RKO (cell line): ENCODE measurements around the gene NSUN7.

ENCODE experiments used
- DNase-seq: peaks from one replicate; pipeline ENCODE4 v3.0.0-alpha.2; 2016; ENCODE audit warnings: low spot score

Gene NSUN7

DNA sequence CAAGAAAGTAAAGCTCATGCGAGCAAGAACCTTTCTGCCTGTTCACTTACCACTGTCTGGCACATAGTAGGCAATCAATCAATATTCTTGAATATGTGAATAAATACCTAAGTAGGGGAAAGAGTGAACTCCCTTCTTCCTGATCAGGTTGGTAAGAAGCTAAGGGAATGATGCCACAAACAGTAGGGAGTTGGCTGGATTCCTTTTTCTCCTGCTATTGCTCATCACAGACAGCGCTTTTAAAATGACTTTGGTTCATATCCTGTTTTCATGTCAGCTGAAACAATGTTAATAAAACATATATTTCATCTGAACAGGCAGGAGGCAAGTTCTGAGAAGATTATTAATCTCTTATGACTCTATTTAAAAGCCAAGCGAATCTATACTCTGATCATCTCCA is 99.2 kb downstream of the NSUN7 start:
- no peak for DNase-seq

DNA sequence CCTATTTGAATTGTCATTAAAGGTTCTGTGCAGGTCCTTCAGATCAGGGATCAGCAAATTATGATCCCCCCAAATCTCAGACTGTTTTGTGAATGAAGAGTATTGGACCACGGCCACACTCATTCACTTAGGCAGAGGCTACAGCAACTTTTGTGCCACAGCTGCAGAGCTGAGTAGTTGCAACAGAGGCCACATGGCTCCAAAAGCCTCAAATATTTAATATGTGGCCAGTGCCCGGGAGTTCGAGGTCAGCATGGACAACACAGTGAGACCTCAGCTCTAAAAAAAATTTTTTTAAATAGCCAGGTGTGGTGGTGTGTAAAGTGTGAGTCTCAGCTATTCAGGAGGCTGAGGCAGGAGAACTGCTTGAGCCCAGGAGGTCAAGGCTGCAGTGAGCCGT is 100.7 kb downstream of the NSUN7 start:
- DNase-seq, result no peak

DNA sequence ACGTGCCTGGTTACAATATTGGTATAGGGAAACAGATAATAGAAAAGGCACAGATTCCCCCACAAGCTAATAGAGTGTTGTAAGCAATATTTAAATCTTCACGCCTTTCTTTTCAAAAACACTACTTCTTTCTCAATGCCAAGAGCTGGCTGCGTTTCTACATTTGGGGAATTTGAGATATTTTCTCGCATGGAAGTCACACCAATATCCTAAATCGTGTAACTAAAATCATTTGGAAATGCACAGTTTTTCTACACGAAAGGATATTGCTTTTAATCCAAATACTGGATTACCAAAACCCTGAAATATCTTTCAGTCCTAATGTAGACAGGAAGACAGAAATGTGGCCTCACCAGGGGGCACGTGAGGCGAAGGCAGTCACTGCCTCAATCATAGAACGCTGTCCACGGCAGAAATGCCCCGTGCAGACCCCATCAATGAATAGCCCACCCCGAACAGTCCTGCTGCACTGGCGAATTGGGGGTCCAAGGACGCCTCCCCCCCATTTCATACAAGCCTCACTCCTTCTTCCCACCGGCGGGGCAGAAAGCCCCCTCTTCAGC is 106.6 kb downstream of the NSUN7 start:
- no peak for DNase-seq

DNA sequence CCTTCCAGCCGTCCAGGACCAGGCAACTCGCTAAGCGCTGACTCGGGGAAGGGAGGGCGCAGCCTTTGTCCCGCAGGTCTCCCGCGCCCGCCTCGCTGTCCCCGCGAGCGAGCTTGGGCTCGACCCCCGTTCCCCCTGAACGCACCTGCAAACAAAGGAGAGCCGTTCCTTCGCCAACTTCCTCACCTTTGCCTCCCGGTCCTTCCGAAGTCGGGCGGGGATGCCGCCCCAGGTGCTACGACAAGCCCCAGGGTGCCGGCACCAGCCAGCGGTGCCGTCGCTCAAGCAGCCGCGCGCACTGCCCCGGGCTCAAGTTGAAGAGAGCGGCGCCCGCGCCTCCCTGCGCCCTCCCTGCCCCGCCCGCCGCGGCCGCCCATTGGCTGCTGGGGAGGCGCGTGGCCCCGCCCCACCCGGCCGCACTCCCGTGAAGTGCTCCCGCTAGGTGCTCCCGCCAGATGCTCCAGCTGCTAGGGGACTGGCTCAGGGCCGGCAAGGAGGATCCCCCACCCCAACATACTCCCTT is 107.1 kb downstream of the NSUN7 start:
- no peak for DNase-seq

DNA sequence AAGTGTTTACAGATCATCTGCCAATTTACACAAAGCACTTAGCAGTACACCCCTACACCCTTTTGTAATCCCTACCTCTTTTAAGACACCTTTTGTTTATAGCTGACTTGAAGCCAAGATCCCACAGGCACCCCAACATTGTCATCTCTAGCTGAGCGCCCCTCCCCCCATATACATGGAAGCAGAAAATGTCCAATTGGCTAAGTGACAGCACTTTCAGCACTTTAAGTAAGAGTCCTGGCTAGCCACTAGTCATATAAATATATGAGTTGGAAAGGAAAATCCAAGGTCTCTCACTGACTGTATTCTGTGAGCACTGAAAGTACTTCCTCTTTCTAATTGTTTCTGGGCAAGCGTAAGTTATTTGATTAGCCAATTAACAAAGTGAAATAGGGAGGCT is 108.2 kb downstream of the NSUN7 start:
- DNase-seq, result no peak

DNA sequence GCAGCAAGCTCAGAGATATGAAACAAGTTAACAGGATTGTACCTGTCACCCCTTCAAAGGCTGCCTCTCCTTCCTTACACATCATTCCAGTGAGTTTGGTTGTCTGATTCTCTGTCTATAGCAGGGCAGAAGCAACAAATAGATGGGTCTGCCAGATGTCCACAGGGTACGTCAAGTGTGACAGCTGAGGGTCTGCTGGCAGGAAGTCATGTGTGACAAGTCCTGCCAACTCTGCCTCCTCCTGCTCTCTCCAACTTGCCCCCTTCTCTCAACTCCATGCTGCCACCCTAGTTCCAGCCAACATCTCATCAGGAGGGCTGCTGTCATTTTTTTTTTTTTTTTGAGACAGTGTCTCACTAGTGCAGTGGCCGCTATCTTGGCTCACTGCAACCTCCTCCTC is 109.2 kb downstream of the NSUN7 start:
- no peak for DNase-seq
